Activated CD4-positive, alpha-beta T cell treated with anti-CD3 and anti-CD28 coated beads for 1 hour (primary cell): Measurements from ENCODE around the gene OGFR.

ENCODE experiments used
- DNase-seq: peaks from one replicate; pipeline ENCODE4 v3.0.0-alpha.2; 2020

The OGFR gene, protein sequence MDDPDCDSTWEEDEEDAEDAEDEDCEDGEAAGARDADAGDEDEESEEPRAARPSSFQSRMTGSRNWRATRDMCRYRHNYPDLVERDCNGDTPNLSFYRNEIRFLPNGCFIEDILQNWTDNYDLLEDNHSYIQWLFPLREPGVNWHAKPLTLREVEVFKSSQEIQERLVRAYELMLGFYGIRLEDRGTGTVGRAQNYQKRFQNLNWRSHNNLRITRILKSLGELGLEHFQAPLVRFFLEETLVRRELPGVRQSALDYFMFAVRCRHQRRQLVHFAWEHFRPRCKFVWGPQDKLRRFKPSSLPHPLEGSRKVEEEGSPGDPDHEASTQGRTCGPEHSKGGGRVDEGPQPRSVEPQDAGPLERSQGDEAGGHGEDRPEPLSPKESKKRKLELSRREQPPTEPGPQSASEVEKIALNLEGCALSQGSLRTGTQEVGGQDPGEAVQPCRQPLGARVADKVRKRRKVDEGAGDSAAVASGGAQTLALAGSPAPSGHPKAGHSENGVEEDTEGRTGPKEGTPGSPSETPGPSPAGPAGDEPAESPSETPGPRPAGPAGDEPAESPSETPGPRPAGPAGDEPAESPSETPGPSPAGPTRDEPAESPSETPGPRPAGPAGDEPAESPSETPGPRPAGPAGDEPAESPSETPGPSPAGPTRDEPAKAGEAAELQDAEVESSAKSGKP

DNA sequence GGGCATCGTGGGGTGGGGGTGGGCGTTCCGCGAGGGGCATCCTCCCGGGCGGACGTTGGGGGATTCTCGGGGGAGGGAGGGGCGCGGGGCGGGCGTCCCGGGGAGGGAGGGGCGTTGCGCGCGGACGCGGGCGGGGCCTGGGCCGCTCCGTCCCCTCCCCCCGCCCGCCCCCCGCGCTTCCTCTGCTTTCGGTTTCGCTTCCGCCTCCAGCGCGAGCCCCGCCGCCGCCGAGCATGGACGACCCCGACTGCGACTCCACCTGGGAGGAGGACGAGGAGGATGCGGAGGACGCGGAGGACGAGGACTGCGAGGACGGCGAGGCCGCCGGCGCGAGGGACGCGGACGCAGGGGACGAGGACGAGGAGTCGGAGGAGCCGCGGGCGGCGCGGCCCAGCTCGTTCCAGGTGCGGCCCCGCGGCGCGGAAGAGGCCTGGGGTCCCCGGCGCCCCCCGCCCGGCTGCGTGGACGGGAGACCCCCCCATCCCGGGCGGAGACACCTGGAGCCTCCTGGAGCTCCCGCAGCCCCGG is at the start of gene OGFR:
Gene OGFR, plus strand, starts transcription at position 209 of the 528 bp plus-strand sequence. Its CDS starts 25 bp downstream, at position 234.
- DNase-seq = peak; percentile 64

DNA sequence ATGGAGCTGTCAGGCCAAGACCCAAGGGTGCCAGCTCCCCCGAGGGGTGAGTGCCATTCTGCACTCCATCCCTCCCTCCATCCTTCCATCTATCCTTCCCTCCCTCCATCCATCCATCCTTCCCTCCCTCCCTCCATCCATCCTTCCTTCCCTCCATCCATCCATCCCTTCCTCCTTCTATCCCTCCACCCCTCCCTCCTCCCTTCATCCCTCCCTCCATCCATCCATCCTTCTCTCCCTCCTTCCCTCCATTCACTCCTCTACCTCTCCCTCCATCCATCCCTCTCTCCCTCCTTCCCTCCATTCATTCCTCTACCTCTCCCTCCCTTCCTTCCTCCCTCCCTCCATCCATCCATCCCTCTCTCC is 49.7 kb upstream of the OGFR start:
- no peak for DNase-seq

DNA sequence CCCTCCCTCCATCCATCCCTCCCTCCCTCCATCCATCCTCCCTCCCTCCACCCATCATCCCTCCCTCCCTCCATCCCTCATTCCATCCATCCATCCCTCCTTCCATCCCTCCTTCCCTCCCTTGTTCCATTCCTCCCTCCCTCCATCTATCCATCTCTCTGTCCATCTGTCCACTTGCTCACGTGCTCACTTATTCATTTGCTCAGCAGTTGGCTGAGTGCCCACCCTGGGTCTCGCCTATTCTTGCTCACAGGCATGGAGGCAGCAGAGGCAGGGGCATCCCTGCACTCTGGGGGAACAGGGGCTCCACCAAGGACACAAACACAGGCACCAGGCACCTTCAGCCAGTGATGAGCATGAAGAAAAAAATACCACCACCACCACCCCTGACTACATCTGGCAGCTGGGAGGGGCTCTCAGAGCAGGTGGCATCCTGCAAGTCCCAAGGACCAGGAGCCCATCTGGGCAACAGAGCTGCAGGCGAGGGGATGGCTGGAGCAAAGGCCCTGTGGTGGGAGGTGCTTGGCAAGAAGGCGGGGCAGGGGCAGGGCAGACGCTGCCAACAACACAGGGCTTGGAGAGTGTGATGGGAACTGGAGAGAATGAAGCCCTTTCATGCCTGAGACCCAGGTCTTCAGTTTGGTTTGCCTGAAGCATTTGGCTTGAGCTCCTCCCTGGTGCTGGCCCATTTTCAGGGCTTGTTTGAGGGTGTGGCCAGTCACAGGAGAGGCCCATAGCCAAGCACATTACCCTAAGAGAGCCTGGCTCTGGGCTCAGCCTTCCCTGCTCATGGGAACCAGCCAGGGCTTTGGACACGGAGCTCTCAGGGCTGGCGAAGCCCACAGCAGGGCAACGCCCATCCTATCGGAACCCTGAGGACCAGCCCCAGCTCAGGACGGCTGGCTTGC is 48.6 kb upstream of the OGFR start:
- no peak for DNase-seq

- no peak for DNase-seq
These were observed 46.3 kb upstream of the OGFR start for GRCh38 chr20:62758226-62758912.

DNA sequence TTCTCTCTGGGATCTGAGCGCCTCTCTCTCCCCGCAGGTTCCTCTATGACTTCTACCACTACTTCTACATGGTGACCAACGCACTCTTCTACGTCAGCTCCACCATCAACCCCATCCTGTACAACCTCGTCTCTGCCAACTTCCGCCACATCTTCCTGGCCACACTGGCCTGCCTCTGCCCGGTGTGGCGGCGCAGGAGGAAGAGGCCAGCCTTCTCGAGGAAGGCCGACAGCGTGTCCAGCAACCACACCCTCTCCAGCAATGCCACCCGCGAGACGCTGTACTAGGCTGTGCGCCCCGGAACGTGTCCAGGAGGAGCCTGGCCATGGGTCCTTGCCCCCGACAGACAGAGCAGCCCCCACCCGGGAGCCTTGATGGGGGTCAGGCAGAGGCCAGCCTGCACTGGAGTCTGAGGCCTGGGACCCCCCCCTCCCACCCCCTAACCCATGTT is 44.6 kb upstream of the OGFR start:
- DNase-seq = no peak

DNA sequence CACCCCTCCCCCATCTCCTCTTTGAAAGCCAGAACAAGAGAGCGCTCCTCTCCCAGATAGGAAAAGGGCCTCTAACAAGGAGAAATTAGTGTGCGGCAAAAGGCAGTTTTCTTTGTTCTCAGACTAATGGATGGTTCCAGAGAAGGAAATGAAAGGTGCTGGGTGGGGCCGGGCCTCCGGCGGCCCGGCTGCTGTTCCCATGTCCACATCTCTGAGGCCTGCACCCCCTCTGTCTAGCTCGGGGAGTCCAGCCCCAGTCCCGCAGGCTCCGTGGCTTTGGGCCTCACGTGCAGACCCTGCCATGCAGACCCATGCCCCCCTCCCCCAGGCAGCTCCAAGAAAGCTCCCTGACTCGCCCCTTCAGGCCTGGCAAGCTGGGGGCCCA is 44.2 kb upstream of the OGFR start:
- no peak for DNase-seq

DNA sequence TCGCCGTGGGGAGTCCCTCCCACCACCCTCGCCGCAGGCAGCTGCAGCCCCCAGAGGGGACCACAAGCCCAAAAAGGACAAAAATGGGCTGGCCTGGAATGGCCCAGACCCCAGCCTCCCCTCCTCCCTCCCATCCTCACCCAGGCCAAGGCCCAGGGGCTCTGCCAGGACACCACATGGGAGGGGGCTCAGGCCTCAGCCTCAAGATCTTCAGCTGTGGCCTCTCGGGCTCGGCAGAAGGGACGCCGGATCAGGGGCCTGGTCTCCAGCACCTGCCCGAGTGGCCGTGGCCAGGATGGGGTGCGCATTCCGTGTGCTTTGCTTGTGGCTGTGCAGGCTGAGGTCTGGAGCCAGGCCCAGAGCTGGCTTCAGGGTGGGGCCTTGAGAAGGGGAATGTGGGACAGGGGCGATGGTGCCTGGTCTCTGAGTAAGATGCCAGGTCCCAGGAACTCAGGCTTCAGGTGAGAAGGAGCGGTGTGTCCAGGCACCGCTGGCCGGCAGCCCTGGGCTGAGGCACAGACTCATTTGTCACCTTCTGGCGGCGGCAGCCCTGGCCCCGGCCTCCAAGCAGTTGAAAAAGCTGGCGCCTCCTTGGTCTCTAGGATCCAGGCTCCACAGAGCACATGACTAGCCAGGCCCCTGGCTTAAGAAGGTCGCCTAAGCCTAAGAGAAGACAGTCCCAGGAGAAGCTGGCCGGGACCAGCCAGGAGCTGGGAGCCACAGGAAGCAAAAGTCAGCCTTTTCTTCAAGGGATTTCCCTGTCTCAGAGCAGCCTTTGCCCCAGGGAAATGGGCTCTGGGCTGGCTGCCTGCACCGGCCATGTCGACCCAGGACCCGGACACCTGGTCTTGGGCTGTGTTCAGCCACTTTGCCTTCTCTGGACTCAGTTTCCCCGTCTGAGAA is 43.5 kb upstream of the OGFR start:
- DNase-seq = no peak

DNA sequence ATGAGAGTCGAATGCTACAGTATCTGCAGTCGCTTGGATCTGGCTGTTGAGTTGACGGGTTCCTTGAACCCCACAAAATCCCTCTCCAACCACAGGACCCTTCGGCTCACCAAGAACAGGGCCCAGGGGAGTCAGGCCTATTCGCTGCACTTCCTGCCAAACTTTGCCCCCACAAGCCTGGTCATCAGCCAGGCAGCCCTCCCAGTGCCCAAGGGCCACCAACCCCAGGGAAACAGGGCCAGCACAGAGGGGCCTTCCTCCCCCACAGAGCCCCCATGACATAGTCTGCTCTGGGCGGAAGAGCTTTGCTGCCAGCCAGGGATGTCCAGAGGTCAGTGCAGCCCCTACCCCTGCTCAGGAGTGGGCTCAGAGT is 42.9 kb upstream of the OGFR start:
- DNase-seq = no peak

GRCh38 chr20:62762376-62762775 is 42.3 kb upstream of the OGFR start:
- DNase-seq = no peak

DNA sequence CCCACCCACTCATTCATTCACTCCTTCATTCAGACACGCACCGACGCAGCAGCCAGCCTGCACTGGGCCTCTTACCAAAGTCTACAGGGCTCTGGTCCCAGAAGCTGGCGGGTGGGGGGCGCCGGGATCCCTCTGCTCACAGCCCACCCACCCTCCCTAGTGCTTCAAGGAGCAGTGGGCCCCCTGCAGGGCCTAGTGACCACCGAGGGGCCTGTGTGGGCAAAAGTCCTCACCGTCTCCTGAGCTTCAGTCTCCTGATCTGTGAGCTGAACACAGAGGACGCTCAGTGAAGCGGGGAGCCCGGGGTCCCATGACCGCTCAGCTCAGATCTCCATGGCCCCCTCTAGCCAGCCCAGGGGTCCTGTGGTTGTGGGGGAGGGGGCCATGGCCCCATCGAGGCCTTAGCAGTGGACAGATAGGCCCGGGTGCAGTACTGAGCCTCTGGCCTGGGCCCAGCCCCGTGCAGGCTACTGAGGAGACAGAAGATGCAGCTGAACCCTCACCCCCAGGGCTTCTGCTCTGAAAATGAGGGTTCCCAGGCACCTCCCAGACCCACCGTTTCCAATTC is 41.8 kb upstream of the OGFR start:
- DNase-seq = no peak

- DNase-seq = no peak
These were observed 41.2 kb upstream of the OGFR start for GRCh38 chr20:62763404-62763803.

DNA sequence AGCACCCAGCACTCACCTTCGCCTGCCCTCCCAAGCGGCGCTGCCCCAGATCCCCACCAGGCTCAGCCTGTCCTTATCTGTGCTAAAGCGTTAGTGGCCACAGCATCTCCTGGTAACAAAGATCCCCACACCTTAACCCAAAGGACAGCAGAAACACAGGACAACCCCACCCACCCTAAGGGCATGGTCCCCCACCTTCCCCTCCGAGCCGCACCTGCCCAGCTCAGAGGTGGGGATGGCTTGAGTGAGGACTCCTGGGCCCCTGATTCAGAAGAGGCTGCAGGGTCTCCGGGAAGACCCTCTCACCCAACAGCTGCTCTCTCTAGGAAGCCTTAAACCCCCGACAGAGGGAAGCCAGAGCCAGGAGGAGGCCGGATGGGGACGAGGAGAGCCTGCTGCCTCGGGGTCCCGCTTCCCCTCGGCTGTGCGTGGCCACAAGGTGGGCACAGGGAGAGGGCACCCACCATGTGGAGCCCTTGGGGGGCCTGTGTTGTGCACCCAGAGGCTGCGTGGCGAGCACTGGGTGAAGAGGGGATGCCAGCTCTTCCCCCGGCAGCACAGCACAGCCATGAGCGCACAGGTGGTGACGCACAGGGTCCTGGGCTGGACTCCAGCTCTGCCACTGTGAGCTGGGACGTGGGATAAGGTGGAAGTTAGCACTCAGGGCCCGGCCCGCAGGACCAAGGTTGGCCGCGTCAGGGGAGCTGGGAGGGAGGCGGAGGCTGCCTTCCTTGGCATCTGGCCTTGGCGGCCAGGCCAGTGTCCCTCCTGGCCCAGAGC is 40.3 kb upstream of the OGFR start:
- no peak for DNase-seq

DNA sequence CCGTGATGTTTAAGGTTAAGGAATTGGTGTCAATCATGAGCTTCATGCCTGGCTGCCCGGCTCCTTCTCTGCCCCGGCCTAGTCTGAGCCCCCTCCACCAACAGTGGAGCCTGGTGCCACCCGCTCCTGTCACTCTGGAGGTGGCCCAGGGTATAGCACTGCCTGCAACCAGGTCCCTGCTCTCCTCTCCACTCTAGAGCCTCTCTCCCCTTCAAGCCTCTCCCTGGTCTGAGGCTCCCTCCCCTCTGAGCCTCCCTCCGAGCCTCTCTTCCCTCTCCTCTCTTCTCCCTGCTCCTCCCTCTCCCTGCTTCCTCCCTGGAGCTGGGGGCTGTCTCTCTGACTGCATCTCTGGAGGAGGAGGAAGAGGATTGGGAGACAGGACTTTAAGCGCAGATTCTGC is 39.6 kb upstream of the OGFR start:
- DNase-seq = no peak

DNA sequence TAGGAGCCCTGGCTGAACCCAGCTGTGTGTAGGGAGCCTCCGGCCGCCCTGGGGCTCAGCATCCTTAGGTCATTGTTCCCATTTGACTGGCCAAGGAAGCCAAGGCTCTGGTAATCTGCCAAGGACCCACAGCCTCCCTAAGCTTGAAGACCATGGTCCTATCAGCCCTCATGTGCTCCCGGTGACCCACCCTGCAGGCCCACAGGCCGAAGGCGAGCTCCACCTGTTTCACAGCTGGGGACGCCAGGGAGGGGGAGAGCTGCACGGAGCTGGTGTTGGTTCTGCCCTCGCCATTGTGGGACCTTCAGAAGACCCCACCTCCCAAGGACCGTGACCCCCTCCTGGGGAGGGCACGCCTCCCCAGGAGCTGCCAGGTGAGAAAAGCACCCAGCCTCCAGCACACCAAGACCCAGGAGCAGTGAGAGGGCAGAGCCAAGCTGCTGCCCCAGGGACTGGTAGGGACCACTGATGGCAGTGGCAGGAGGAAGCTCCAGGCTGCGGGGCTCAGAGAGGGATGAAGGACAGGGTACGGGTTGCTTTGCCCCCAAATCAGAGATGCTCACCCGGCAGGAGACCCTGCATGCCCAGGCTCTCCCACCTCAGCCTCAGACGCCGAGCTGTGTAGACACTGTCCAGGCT is 39.1 kb upstream of the OGFR start:
- no peak for DNase-seq

- DNase-seq = no peak
These were observed 38.6 kb upstream of the OGFR start for GRCh38 chr20:62766071-62766450.

DNA sequence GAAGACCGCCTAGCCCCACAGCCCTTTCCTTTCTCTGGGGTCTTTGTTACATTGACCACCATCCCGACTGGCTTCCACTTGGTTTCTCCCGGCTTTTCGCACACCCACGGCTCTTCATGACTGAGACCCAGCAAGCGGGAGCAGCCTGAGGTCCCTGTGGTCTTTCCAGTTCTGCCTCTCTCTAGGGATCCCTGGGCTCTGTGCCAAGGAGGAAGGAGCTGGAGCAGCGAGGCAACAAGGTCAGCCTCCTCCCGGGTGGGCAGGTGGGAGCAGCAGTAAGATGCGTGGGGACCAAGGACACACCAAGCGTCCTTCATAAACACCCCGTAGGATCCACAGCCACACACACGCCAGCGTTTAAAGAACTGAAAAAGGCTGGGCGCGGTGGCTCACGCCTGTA is 37.9 kb upstream of the OGFR start:
- DNase-seq = no peak

- no peak for DNase-seq
These were observed 36.4 kb upstream of the OGFR start for GRCh38 chr20:62768234-62768546.

GRCh38 chr20:62768551-62769287 is 35.9 kb upstream of the OGFR start:
- DNase-seq = no peak

GRCh38 chr20:62769346-62770071 is 35.1 kb upstream of the OGFR start:
- DNase-seq = no peak
